Sigmoid colon (tissue), 7 donors: Measurements from ENCODE around the gene SLC25A13. TPM values are rescaled to one million over a fixed set of nuclear protein-coding genes. Genes with fewer than 3 reads are reported as not detected.

ENCODE experiments used
- DNase-seq: peaks from one replicate; pipeline ENCODE4 v3.0.0-alpha.2; 2019
- H3K27ac ChIP-seq, 4 donors: fragments of 200-600 bp; sonication (generic); one replicate each; pipeline ENCODE4 v1.5.1; 2016 to 2019; ENCODE audit warnings: mild to moderate bottlenecking in 1 of 4
- H3K27me3 ChIP-seq, 3 donors: fragments of 200-600 bp; sonication (generic); one replicate each; pipeline ENCODE4 v1.5.1; 2019; ENCODE audit warnings: mild to moderate bottlenecking in 1 of 3
- H3K36me3 ChIP-seq, 4 donors: fragments of 200-600 bp; sonication (generic); one replicate each; pipeline ENCODE4 v1.5.1; 2016 to 2019
- H3K4me1 ChIP-seq, 4 donors: fragments of 200-600 bp; sonication (generic); one replicate each; pipeline ENCODE4 v1.5.1; 2017 to 2019
- H3K4me3 ChIP-seq, 4 donors: fragments of 200-600 bp; sonication (generic); one replicate each; pipeline ENCODE4 v1.5.1; 2017 to 2019; ENCODE audit warnings: mild to moderate bottlenecking in 2 of 4, moderate library complexity in 1 of 4
- H3K9me3 ChIP-seq, 4 donors: fragments of 200-600 bp in 3 of 4; sonication (generic) in 3 of 4; one replicate each; pipeline versions ENCODE4 v1.5.1 to v1.6.1; 2013 to 2019
- CTCF ChIP-seq, 4 experiments: fragments of 450-650 bp in 3 of 4; fragments of 200-600 bp in 1 of 4; IDR thresholded peaks; one replicate each; pipeline ENCODE4 v1.5.1; 2016 to 2019; ENCODE audit warnings: antibody characterized with exemption in 4 of 4, mild to moderate bottlenecking in 3 of 4, moderate library complexity in 2 of 4
- EP300 ChIP-seq, 4 donors: sonication (generic); formaldehyde crosslinking; IDR thresholded peaks; one replicate each; pipeline ENCODE4 v1.6.1; 2017; ENCODE audit warnings: antibody characterized with exemption in 4 of 4
- POLR2A ChIP-seq, 2 donors: fragments of 450-650 bp; IDR thresholded peaks; one replicate each; pipeline ENCODE4 v1.6.1; 2016; ENCODE audit warnings: antibody characterized with exemption in 2 of 2, mild to moderate bottlenecking in 2 of 2, moderate library complexity in 2 of 2
- POLR2AphosphoS5 ChIP-seq, 4 donors: sonication (generic); formaldehyde crosslinking; IDR thresholded peaks; one replicate each; pipeline ENCODE4 v1.6.1; 2017; ENCODE audit warnings: antibody characterized with exemption in 4 of 4
- WGBS, 2 donors: extraction: QIAGEN DNeasy Blood & Tissue Kit; methylation state at CpG; one replicate each; pipeline ENCODE4 v1.1.7; 2013; 5-methylcytosine and 5-hydroxymethylcytosine counted together
- intact Hi-C: fragments of 100-400 bp; cut with DNase I; formaldehyde crosslinking; loops from one replicate; pipeline ENCODE4 v1.15.1; 2023
- polyA plus RNA-seq, 3 donors: library from polyadenylated mRNA; stranded (reverse); fragments of 200-250 nt; gene quantifications; one replicate each; pipeline ENCODE4 v1.2.3, GENCODE V29; 2013
- total RNA-seq, 4 donors: library from RNA; depleted of rRNA; stranded (reverse); fragments of >200 nt; gene quantifications; one replicate each; pipeline ENCODE4 v1.1.0, GENCODE V29; 2016
- donor health status: healthy with polysubstance abuse.
- donor health status: Bipolar disorder and iron deficiency.
- donor health status: healthy.

SLC25A13 gene
- total and polyA plus RNA-seq, 7 donors, result 10.7 to 33.0 (median 20.8) TPM

GRCh38 chr7:96202102-96202501 is 119.8 kb downstream of the SLC25A13 start:
- no peak for DNase-seq
- intact Hi-C loops, result no loop called here
- 96 to 98% methylated on average over 2 of the region's 2 CpGs for WGBS, 2 donors

GRCh38 chr7:96200740-96201139 is 121.2 kb downstream of the SLC25A13 start:
- H3K27ac ChIP-seq, result no peak overlapping the region
- intact Hi-C loops, result no loop called here

More at GRCh38 chr7:96202102-96202501, 119.8 kb downstream of the SLC25A13 start:
- H3K9me3 ChIP-seq, result no peaks in the 10 kb centered on the region
- peaks cover 0 to 9% (median 0%) of the 10 kb centered on the region in 4 donors for H3K36me3 ChIP-seq
- TF ChIP-seq POLR2AphosphoS5 (IDR thresholded peaks at IDR 0.05), result no peak
- TF ChIP-seq CTCF (IDR thresholded peaks at IDR 0.05), result no peak
- TF ChIP-seq EP300 (IDR thresholded peaks at IDR 0.05), result no peak
- TF ChIP-seq POLR2A (IDR thresholded peaks at IDR 0.05), result no peak
- H3K4me1 ChIP-seq, result no peaks in the 10 kb centered on the region
- H3K27me3 ChIP-seq, result no peaks in the 10 kb centered on the region
- H3K27ac ChIP-seq, result no peak overlapping the region
- H3K4me3 ChIP-seq, result no peak overlapping the region

GRCh38 chr7:96199421-96199820 is 122.5 kb downstream of the SLC25A13 start:
- 95 to 100% methylated on average over 1 of the region's 1 CpG for WGBS, 2 donors
- TF ChIP-seq CTCF (IDR thresholded peaks at IDR 0.05) (no peak), POLR2AphosphoS5 (IDR thresholded peaks at IDR 0.05) (no peak), POLR2A (IDR thresholded peaks at IDR 0.05) (no peak), EP300 (IDR thresholded peaks at IDR 0.05) (no peak)
- no peaks in the 10 kb centered on the region for H3K27me3 ChIP-seq
- H3K36me3 ChIP-seq, result no peaks in the 10 kb centered on the region
- intact Hi-C loops, result no loop called here
- no peaks in the 10 kb centered on the region for H3K4me1 ChIP-seq
- H3K27ac ChIP-seq, result no peak overlapping the region
- DNase-seq, result no peak
- no peak overlapping the region for H3K4me3 ChIP-seq
- no peaks in the 10 kb centered on the region for H3K9me3 ChIP-seq

More at GRCh38 chr7:96200740-96201139, 121.2 kb downstream of the SLC25A13 start:
- Histone ChIP-seq H3K27me3 (no peaks in the 10 kb centered on the region), H3K9me3 (no peaks in the 10 kb centered on the region), H3K36me3 (peaks cover 0 to 3% (median 0%) of the 10 kb centered on the region in 4 donors), H3K4me3 (no peak overlapping the region), H3K4me1 (no peaks in the 10 kb centered on the region)
- 88 to 93% methylated on average over 1 of the region's 1 CpG for WGBS, 2 donors
- no peak for DNase-seq
- TF ChIP-seq EP300 (IDR thresholded peaks at IDR 0.05) (no peak), CTCF (IDR thresholded peaks at IDR 0.05) (no peak), POLR2A (IDR thresholded peaks at IDR 0.05) (no peak), POLR2AphosphoS5 (IDR thresholded peaks at IDR 0.05) (no peak)

GRCh38 chr7:96198047-96198636 is 123.8 kb downstream of the SLC25A13 start:
- DNase-seq, result no peak
- no peak overlapping the region for H3K27ac ChIP-seq
- no peak overlapping the region for H3K4me3 ChIP-seq
- no peaks in the 10 kb centered on the region for H3K9me3 ChIP-seq
- TF ChIP-seq EP300 (IDR thresholded peaks at IDR 0.05), result no peak
- TF ChIP-seq CTCF (IDR thresholded peaks at IDR 0.05), result no peak
- TF ChIP-seq POLR2A (IDR thresholded peaks at IDR 0.05), result no peak
- no peaks in the 10 kb centered on the region for H3K27me3 ChIP-seq
- H3K4me1 ChIP-seq, result no peaks in the 10 kb centered on the region
- intact Hi-C loops, result no loop called here
- WGBS, 2 donors, result 83 to 88% methylated on average over 3 of the region's 3 CpGs
- H3K36me3 ChIP-seq, result no peaks in the 10 kb centered on the region

- no peaks in the 10 kb centered on the region for H3K27me3 ChIP-seq
- no peak overlapping the region for H3K4me3 ChIP-seq
- H3K9me3 ChIP-seq, result no peaks in the 10 kb centered on the region
- H3K4me1 ChIP-seq, result no peaks in the 10 kb centered on the region
- intact Hi-C loops, result no loop called here
- TF ChIP-seq POLR2AphosphoS5 (IDR thresholded peaks at IDR 0.05) (no peak), CTCF (IDR thresholded peaks at IDR 0.05) (no peak), POLR2A (IDR thresholded peaks at IDR 0.05) (no peak), EP300 (IDR thresholded peaks at IDR 0.05) (no peak)
- 94 to 98% methylated on average over 4 of the region's 4 CpGs for WGBS, 2 donors
- H3K36me3 ChIP-seq, result peaks cover 0 to 13% (median 8%) of the 10 kb centered on the region in 4 donors
- H3K27ac ChIP-seq, result no peak overlapping the region
- DNase-seq, result no peak
Observed at GRCh38 chr7:96196676-96197075, 125.2 kb downstream of the SLC25A13 start.
